Vagina (tissue), 2 donors: Measurements from ENCODE around the gene IPP.

Experiments
- CTCF ChIP-seq, 3 experiments: fragments of 450-650 bp in 2 of 3; fragments of 200-600 bp in 1 of 3; sonication (generic) in 1 of 3; IDR thresholded peaks; one replicate each; pipeline ENCODE4 v1.5.1; 2017 to 2019; ENCODE audit warnings: antibody characterized with exemption in 3 of 3, mild to moderate bottlenecking in 2 of 3, moderate library complexity in 2 of 3
- POLR2AphosphoS5 ChIP-seq, 2 donors: sonication (generic); formaldehyde crosslinking; IDR thresholded peaks; one replicate each; pipeline ENCODE4 v1.9.0; 2017; ENCODE audit warnings: antibody characterized with exemption in 2 of 2, mild to moderate bottlenecking in 2 of 2, low read depth in 1 of 2; ENCODE audit not compliant: insufficient read depth in 1 of 2

DNA sequence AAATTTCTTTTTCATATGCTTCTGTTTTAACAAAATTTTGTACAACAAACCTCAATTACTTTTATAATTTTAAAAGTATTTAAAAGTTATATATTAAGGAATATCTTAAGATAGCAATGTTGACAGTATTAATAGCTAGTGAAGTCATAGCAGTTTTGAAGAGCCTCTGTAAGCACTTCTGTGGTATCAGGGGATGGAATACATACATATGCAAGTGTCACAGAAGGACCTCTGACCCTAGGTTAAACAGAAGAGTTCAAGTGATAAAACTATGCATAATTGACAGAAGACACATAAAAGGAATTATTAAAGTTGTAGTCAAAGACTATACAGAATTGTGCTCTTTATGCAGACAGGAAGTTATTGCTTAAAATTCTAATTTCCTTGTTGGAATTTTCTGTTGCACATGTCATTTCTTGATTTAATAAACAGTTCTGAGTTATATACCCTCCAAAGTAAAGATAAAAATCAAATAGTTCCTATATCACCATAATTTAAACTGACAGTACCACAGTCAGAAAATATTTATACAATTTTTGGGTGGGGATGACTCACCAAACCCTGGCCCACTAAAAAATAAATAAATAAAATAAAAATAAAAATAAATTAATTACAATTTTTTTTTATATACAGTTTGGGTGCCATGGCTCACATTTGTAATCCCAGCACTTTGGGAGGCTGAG lies 27.1 kb downstream of the IPP start:
- TF ChIP-seq CTCF (IDR thresholded peaks at IDR 0.05) (no peak), POLR2AphosphoS5 (IDR thresholded peaks at IDR 0.05; ENCODE audit: insufficient read depth in 1 of 2, low read depth in 1 of 2) (no peak)
